Activated T-helper 17 cell treated with anti-CD3 and anti-CD28 coated beads, Interleukin-2, amount 50 U/mL, for 72 hours (primary cell): ENCODE results near the gene RAVER2. TPM values are rescaled to one million over a fixed set of nuclear protein-coding genes. Genes with fewer than 3 reads are reported as not detected.

Source experiments
- ATAC-seq: fragments of 150-1000 bp; cut with Tn5 transposase; replicated peaks from 2 replicates; pipeline ENCODE4 v1.10.0; 2021; ENCODE audit warnings: mild to moderate bottlenecking, moderate library complexity
- H3K27ac Mint-ChIP-seq: one replicate; pipeline ENCODE4 v1.8.0; 2022; ENCODE audit warnings: mixed read lengths
- H3K27me3 Mint-ChIP-seq: one replicate; pipeline ENCODE4 v1.8.0; 2022; ENCODE audit warnings: mixed read lengths
- H3K36me3 Mint-ChIP-seq: one replicate; pipeline ENCODE4 v1.8.0; 2022; ENCODE audit warnings: low read depth, mild to moderate bottlenecking, mixed read lengths
- H3K4me1 Mint-ChIP-seq: one replicate; pipeline ENCODE4 v1.8.0; 2022; ENCODE audit warnings: mixed read lengths
- H3K4me3 Mint-ChIP-seq: one replicate; pipeline ENCODE4 v1.8.0; 2022; ENCODE audit warnings: mild to moderate bottlenecking, mixed read lengths
- H3K9me3 Mint-ChIP-seq: one replicate; pipeline ENCODE4 v1.8.0; 2022; ENCODE audit warnings: mixed read lengths
- total RNA-seq, 2 donors: library from RNA; stranded (reverse); gene quantifications; one replicate each; pipeline ENCODE4 v1.2.3, GENCODE V29; 2022

Gene RAVER2
- total RNA-seq, 2 donors from 2014 or later = 1.5 to 2.5 TPM

- H3K27me3 Mint-ChIP-seq = no peaks in the 10 kb centered on the region
- H3K27ac Mint-ChIP-seq = peak overlapping the region; percentile 40
- peaks cover 94% of the 10 kb centered on the region for H3K36me3 Mint-ChIP-seq
- peak overlapping the region; percentile 43 for H3K4me3 Mint-ChIP-seq
- ATAC-seq = no peak
- H3K4me1 Mint-ChIP-seq = peaks cover 52% of the 10 kb centered on the region
- no peaks in the 10 kb centered on the region for H3K9me3 Mint-ChIP-seq
Observed at GRCh38 chr1:64877598-64877997, 132.7 kb downstream of the RAVER2 start.

DNA sequence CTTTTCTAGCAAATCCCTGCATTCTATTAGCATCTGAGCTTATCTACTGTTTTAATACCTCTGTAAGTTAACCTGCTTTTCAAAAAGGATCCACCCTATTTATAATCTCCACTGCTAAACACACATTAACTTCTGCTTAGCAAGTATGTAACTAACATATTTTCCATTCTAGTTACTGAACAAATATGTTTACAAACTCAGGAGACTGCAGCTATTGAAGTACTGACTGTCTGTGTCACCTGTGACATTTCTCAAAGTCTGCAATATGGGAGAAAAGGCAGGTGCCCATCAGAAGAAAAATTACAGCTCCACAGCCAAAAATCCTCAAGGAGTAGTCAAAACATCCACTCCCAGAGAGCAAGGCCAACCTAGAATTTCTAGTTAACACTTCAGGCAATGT is 133.2 kb downstream of the RAVER2 start:
- Mint-ChIP-seq H3K4me1 (peaks cover 56% of the 10 kb centered on the region), H3K9me3 (no peaks in the 10 kb centered on the region), H3K36me3 (peaks cover 94% of the 10 kb centered on the region), H3K27me3 (no peaks in the 10 kb centered on the region), H3K27ac (no peak overlapping the region), H3K4me3 (peak overlapping the region; percentile 43)
- no peak for ATAC-seq

DNA sequence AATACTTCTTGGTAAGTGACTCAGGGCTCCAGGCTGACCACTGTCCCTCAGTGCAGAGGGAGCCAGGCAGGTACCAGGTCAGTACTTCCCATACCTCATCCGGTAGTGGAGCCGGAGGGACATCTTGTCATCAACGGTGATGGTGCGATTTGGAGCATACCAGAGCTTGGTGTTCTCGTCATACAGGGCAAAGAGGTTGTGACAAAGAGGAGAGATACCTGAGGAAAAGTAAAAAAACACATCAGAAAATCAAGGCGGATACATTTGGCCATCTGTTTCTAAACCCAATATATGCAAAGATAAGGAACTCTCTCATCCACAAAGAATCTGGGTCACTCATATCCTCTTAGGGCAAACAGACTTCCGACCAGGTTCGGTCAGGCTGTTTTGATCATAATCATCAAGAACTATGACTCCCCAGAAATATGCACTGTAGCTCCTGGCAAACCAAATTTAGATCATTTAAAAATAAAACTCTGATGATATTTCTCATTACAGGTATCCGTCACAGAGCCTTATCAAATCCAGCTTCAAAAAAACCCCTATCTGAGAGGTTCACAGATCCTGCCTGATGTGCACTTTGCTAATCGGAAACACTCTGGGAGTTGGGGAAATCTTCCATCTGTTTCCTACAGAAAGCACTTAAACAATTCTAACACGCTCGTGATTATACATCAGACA is 134.2 kb downstream of the RAVER2 start:
- H3K36me3 Mint-ChIP-seq = peaks cover 94% of the 10 kb centered on the region
- H3K9me3 Mint-ChIP-seq = no peaks in the 10 kb centered on the region
- peak overlapping the region; percentile 12 for H3K27ac Mint-ChIP-seq
- H3K4me3 Mint-ChIP-seq = peak overlapping the region; percentile 16
- H3K4me1 Mint-ChIP-seq = peaks cover 52% of the 10 kb centered on the region
- H3K27me3 Mint-ChIP-seq = no peaks in the 10 kb centered on the region
- no peak for ATAC-seq

- peaks cover 49% of the 10 kb centered on the region for H3K4me1 Mint-ChIP-seq
- H3K4me3 Mint-ChIP-seq = no peak overlapping the region
- no peak overlapping the region for H3K27ac Mint-ChIP-seq
- no peaks in the 10 kb centered on the region for H3K9me3 Mint-ChIP-seq
- H3K27me3 Mint-ChIP-seq = no peaks in the 10 kb centered on the region
- no peak for ATAC-seq
- peaks cover 95% of the 10 kb centered on the region for H3K36me3 Mint-ChIP-seq
Observed at GRCh38 chr1:64880449-64880848, 135.6 kb downstream of the RAVER2 start.

- peaks cover 46% of the 10 kb centered on the region for H3K4me1 Mint-ChIP-seq
- peak; percentile 75 for ATAC-seq
Observed at GRCh38 chr1:64881281-64881680, 136.4 kb downstream of the RAVER2 start.

More at GRCh38 chr1:64881281-64881680, 136.4 kb downstream of the RAVER2 start:
- peak overlapping the region; percentile 4 for H3K27ac Mint-ChIP-seq
- no peaks in the 10 kb centered on the region for H3K9me3 Mint-ChIP-seq
- H3K4me3 Mint-ChIP-seq = no peak overlapping the region
- no peaks in the 10 kb centered on the region for H3K27me3 Mint-ChIP-seq
- peaks cover 95% of the 10 kb centered on the region for H3K36me3 Mint-ChIP-seq

Other genes with a start within 250 kb of the RAVER2 start
- gene JAK1, start 221.5 kb downstream of the RAVER2 start, total RNA-seq = 100 to 1,000 TPM; 123 to 142 TPM